Measurements from ENCODE around the gene TRIP10. TPM values are rescaled to one million over a fixed set of nuclear protein-coding genes. Genes with fewer than 3 reads are reported as not detected.
A peak's percentile ranks its signal among the peaks of the same experiment; 100 is the strongest.
"Not testable (repeated sequence)": the region's sequence is repeated elsewhere in the genome, so short reads cannot be mapped to it uniquely, and the experiment has no call there.

TRIP10 gene
- 3.0 TPM for total RNA-seq

DNA sequence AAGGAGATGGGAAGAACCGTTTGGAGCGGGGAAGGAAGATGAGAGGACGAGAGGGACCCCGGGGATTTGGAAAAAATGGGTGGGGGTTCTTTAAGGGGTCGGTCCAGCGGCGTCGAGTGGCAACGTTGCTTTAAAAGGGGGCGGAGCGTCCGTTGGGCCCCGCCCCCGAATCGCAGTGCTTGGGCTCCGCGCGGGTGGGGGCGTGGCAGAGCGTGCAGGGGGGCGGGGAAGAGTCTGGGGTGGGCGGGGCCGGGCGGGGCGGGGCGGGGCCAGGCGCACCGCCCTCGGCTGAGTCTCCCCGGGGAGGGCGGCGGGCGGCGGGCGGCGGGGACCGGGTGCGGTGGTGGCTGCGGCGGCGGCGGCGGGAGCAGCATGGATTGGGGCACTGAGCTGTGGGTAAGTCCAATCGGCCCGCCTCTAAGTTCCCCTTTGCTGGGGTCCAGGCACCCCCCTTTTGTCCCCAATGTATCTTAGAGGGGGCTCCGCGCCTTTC is at the start of gene TRIP10:
Gene TRIP10 (plus strand): TSS at position 291 of the 493 bp plus-strand sequence. CDS start 82 bp downstream, at position 373.
- DNase-seq, result peak; percentile 54

DNA sequence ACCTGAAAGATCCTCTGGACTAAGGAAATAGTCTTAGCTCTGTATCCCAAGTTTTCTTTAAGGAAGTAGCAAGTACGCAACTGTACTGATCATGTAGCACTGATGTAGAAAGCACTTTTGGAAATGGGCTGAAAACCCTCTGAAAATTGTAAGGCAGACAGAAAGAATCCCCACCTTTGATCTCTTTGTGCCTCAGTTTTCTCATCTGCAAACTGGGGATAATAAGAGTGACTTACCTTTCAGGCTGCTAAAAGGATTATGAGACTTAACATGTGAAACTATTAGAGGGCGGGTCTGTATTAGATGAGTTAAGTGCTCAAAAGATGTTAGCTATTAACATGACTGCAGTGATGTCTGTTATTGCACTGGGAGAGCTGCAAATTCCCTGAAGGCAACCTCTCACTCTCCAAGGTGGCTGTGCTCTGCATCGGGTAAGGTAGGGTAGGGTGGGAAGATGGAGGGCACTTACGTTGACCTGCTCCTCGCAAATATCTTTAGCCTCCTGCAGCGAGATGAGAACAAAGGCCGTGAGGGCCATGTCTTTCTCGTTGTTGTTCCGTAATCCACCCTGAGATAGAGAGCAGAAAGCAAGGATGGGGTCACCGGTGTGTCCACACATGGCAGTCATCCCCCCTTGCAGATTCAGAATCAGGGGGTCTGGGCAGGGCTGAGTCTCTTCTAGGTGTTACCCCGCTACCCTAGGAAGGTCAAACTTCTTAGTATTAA is 49.2 kb upstream of the TRIP10 start:
- DNase-seq, result no peak

DNA sequence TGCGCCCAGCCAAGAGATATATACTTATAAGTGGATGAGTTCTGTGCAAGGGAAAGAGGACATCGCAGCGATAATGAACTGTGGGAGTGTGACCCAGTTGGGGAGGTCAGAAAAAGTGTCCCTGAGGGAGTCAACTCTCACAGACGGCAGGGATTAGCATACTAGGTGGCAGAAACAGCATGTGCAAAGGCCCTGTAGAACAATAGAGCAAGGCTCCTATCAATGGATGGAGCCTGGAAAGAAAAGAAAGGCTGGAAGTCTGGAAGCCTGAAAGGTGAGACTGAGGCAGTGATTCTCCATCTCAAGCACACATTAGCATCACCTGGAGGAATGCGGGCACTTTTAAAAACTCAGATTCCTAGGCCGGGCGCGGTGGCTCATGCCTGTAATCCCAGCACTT is 48.1 kb upstream of the TRIP10 start:
- no peak for DNase-seq

DNA sequence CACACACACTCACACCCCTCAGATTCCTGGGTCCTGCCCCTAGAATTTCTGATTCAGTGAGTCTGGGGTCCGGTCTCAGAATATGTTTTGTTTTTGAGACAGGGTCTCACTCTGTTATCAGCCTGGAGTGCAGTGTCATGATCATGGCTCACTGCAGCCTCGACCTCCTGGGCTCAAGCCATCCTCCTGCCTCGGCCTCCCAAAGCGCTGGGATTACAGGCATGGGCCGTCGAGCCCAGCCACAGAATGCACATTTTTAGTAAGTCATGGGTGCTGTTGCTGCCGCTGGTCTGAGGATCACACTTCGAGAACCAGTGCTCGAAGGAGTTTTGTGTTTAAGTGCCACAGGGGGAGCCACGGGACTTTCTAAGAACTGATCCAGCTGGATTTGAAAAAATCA is 47.5 kb upstream of the TRIP10 start:
- DNase-seq, result no peak

GRCh38 chr19:6693056-6693471 is 46.4 kb upstream of the TRIP10 start:
- no peak for DNase-seq

DNA sequence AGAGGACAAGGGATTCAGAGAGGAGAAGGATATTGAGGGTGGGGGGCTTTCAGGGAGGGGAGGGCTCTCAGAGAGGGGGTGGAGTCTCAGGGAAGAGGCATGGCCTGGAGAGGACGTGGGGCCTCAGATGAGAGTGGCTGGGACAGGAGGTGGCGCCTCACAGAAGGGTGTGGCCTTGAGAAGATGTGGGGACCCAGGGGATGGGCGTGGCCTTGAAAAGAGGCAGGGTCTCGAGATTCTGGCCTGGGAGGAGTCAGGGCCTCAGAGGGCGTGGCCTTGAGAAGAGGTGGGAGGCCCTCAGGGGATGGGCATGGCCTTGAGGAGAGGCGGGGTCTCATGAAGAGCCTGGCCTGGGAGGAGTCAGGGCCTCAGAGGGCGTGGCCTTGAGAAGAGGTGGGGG is 45.8 kb upstream of the TRIP10 start:
- DNase-seq, result no peak

DNA sequence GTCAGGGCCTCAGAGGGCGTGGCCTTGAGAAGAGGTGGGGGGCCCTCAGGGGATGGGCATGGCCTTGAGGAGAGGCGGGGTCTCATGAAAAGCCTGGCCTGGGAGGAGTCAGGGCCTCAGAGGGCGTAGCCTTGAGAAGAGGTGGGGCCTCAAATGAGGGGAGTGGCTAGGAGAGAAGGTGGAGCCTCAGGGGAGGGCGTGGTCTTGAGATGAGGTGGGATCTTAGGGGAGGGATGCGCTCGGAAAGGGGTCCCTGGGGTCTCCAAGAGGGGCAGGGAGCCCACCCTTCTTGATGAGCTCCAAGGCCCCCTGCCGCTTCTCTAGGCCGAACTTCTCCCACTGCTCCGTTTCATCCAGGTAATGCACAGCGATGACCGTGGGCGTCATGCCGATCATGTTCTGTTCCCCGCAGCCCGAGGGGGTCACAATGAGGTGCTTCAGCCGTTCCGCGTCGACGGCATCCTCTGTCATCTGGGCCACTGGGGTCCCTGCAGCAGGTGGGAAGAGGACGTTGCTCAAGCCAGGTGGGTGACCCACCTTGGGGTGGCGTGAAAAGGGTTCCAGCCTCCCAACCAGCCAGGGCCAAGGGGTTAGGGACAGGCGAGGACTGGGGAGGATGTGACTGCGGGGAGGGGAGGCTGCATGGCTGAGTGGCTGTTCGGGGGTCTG is 45.2 kb upstream of the TRIP10 start:
- DNase-seq, result no peak

- DNase-seq, result no peak
These were observed 43.1 kb upstream of the TRIP10 start for GRCh38 chr19:6696239-6696820.

DNA sequence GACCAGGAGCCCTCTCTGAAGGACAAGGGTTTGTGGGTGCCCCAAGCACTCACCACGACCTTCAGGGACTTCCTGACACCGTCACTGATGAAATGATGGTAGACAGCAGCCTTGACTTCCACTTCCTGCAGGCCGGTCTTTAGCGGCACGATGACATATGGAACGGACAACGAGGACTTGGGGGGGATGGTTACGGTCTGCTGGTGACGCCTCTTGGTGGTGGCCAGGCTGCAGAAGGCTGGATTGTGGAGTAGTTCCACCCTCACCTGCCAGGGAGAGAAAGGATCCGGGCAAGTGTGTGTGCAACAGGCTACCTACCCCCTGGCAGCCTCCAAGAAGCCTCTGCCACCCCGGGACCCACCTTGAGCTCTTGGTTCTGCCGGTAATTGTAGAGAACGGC is 42.2 kb upstream of the TRIP10 start:
- no peak for DNase-seq

- DNase-seq, result no peak
These were observed 39.5 kb upstream of the TRIP10 start for GRCh38 chr19:6699935-6700334.

GRCh38 chr19:6700586-6701316 is 38.7 kb upstream of the TRIP10 start:
- no peak for DNase-seq

DNA sequence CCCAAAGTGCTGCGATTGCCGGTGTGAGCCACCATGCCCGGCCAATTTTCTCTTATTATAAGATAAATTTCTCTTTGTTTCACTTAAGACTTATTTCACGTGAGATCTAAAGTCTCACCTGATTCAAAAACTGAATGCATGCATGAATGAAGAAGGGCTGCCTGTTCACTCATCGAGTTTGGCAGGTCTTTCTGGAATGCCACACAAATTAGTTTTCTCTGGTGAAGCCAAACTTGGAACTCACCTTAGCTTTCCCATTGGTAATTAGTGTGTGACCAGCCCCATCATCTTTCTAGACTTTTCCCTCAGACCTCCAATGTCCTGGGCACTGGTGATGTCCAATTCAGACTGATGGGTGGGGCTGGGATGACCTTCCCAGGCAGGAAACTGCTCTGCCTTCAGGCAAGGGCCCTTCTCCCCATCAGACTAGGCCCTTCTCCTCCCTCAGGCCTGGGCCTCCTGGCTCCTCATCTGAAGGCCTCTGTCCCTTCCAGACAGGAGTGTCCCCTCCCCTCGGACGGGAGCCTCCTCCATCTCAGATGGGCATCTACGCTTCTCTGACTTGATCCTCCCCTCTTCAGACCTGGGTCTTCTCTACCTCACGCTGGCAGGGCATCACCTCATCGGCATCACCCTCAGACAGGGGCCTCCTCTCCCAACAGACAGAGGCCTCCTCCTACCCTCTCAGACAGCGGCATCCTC is 33.4 kb upstream of the TRIP10 start:
- no peak for DNase-seq

DNA sequence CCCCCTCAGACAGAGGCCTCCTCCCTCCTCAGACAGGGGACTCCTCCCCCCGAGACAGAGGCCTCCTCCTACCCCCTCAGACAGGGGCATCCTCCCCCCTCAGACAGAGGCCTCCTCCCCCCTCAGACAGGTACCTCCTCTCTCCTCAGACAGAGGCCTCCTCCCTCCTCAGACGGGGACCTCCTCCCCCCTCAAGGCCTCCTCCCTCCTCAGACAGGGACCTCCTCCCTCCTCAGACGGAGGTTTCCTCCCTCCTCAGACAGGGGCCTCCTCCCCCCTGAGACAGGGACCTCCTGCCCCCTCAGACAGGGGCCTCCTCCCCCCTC is 32.9 kb upstream of the TRIP10 start:
- DNase-seq, result no peak

DNA sequence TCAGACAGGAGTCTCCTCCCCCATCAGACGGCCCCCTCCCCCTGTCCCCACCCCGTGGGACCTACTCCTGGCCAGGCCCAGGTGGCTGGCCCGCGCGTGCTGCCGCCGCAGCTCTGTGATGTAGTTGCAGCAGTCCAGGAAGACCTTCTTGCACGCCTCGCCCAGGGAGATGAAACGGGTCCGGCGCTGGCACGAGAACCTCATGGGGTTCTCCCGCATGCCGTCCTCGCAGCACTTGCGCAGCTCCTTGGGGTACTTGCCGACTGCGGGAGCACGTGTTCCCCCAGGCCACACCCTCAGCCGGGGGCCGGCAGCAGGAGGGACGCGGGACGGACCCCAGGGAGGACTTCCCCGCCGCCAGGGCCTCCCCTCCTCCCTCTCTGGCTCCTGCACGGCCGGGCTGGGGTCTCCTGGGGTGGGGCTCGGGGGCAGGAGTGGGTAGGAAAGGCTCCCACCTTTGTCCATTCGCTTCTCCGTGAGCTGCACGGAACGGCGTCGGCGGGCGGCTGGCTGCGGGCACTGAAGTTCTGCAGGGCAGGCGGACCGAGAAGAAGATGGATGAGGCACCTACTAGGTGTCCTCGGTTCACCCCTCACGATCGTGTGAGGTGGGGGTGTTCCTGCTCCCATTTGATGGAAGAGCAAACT is 32.3 kb upstream of the TRIP10 start:
- no peak for DNase-seq

DNA sequence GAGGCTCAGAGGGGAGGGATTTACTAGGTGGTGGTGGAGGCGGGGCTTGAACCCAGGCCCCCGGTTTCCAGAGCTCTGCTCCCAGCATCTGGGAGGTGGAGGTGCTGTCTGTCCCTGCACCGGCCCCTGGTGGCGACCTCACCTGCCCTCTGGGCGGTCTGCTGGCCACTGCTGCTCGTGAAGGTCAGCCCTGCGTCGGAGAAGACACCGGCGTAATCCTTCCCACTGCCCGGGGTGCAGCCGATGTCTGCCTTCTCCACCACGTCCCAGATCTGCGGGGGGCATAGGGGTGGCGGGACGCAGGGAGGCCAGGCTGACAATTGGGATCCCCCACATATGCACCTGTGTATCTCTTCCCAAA is 31.8 kb upstream of the TRIP10 start:
- DNase-seq, result no peak

GRCh38 chr19:6708346-6708745 is 31.1 kb upstream of the TRIP10 start:
- no peak for DNase-seq

DNA sequence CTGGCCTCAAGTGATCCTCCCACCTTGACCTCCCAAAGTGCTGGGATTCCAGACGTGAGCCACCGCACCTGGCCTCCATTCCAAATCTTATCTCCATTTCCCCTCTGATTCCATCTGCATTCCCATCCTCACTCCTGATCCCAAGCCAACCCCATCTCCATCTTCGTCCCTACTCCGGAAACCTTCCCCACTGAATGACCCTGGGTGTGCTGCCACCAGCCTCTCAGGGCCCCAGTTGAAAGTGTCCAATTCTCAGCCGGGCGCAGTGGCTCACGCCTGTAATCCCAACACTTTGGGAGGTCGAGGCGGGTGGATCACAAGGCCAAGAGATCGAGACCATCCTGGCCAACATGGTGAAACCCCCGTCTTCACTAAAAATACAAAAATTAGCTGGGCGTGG is 30.6 kb upstream of the TRIP10 start:
- not testable (repeated sequence) for DNase-seq

DNA sequence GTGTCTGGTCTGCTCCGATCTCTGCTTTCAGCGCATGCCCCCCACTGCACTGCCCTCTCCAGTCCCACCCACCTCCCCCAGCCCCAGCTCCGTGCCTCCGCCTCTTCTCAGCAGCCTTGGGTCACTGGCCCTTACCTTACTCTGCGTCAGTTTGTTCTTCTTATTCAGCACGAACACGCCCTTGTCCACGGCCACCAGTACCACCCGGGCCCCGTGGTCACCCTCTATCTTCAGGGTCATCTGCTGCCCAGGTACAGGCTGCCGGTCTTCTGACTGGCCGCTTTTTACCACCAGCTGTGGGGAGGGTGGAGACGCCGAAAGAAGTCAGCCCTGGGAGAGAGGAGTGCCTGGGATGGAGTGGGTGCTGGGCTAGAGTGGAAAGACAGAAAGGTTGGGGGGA is 29.9 kb upstream of the TRIP10 start:
- no peak for DNase-seq

DNA sequence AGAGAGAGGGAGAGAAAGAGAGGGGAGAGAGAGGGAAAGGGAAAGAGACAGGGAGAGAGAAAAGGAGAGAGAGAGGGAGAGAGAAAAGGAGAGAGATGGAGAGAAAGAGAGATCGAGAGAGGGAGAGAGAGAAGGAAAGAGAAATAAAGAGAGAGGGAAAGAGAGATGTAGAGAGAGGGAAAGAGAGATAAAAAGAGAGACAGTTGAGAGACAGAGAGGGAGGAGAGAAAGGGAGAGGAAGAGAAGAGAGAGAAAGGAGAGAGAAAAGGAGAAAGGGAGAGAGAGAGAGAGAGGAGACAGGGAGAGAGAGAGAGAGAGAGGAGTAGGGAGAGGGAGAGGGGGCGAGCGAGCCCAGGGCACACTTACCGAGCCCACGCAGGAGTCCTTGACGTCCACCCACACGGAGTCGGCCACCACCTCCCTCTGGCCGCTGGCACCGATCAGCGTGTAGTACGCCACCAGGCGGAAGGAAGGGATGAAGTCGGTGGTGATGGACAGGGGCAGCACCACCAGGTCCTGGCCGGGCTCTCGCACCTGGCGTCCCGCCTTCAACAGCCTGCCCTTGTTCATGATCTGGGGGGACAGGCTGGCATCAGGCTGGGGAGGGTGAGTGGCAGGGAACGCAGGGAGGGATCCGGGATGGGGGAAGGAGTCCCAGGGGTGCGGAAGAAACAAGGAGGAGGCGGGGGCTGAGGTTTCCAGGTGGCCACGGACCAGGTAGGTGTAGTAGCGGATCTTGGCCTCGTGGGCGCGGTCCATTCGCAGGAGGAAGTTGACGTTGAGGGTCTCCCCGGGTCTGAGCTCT is 29.0 kb upstream of the TRIP10 start:
- no peak for DNase-seq

DNA sequence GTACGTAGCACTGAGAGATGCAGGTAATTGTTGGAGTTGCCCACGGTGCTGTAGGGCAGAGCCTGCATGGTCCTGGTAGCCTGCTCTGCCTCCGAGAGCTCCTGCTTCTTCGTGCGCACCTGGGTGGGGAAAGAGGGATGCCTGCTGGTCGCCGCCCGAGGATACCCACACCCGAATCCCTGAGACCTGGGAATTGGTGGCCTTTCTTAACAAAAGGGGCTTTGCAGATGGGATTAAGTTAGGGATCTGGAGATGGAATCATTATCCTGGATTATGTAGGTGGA is 28.5 kb upstream of the TRIP10 start:
- no peak for DNase-seq

- no peak for DNase-seq
These were observed 27.9 kb upstream of the TRIP10 start for GRCh38 chr19:6711605-6712004.
